Endothelial cell of umbilical vein (primary cell): Measurements from ENCODE around the gene FRMD5.

ENCODE experiments used
- CTCF ChIP-seq, 2 donors: IDR thresholded peaks; 1 replicate in 1 of 2; 2 replicates in 1 of 2; pipeline ENCODE4 v1.5.1; 2011; ENCODE audit warnings: low read length in 2 of 2, mild to moderate bottlenecking in 2 of 2, moderate library complexity in 2 of 2, control low read depth in 1 of 2, inconsistent platforms in 1 of 2, low read depth in 1 of 2; ENCODE audit not compliant: insufficient read depth in 1 of 2; ENCODE audit errors: extremely low read depth in 1 of 2
- EZH2 ChIP-seq: IDR thresholded peaks from 2 replicates; pipeline ENCODE4 v1.6.1; 2012; ENCODE audit warnings: borderline replicate concordance, low read depth, mild to moderate bottlenecking, moderate library complexity, low read length, inconsistent platforms; ENCODE audit not compliant: severe bottlenecking
- FOS ChIP-seq: IDR thresholded peaks from 2 replicates; pipeline ENCODE4 v1.6.1; 2011; ENCODE audit warnings: mild to moderate bottlenecking, low read length, moderate library complexity, borderline replicate concordance; ENCODE audit not compliant: insufficient read depth
- GATA2 ChIP-seq: IDR thresholded peaks from 2 replicates; pipeline ENCODE4 v1.7.0; 2011; ENCODE audit warnings: low read depth, mild to moderate bottlenecking, moderate library complexity, mixed read lengths, low read length; ENCODE audit not compliant: insufficient read length, insufficient read depth
- JUN ChIP-seq: IDR thresholded peaks from 2 replicates; pipeline ENCODE4 v1.6.1; 2011; ENCODE audit warnings: borderline replicate concordance, low read depth; ENCODE audit not compliant: insufficient read length, insufficient read depth
- POLR2AphosphoS5 ChIP-seq: IDR thresholded peaks from 2 replicates; pipeline ENCODE4 v1.6.1; 2012; ENCODE audit warnings: low read depth, mild to moderate bottlenecking, control low read depth, low read length, moderate library complexity; ENCODE audit not compliant: insufficient read depth

- TF ChIP-seq GATA2 (no peak), CTCF (IDR thresholded peaks at IDR 0.05; ENCODE audit: extremely low read depth in 1 of 2, insufficient read depth in 1 of 2, low read depth in 1 of 2, low read length in 2 of 2) (no peak), JUN (no peak), POLR2AphosphoS5 (no peak), EZH2 (no peak), FOS (no peak)
Measured at GRCh38 chr15:43898891-43899290, 296.2 kb downstream of the FRMD5 start.
